ENCODE measurements around the gene NRXN3.

The NRXN3 gene

DNA sequence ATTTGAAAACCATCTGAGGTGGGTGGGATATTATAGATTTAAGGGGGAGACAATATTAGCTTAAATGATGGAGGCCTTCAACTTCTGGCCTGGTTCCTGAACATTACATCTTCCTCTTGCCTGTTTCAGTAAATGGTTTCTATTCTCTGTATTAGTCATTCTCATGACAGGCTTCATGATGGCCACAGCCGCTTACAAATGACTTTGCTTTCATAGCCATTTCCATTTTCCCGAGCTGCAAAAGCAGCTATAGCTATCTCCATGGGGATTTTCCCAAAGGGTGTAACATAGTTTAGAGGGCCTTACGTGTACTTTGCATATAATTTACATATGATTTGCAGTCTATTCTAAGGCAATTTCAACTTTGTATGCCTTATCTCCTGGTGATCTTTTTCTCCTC, 121.8 kb downstream of the NRXN3 start:
- H3K4me3 ChIP-seq (ENCODE audit: low read depth, low read length) = no peak overlapping the region
- TF ChIP-seq, protein P1, sequence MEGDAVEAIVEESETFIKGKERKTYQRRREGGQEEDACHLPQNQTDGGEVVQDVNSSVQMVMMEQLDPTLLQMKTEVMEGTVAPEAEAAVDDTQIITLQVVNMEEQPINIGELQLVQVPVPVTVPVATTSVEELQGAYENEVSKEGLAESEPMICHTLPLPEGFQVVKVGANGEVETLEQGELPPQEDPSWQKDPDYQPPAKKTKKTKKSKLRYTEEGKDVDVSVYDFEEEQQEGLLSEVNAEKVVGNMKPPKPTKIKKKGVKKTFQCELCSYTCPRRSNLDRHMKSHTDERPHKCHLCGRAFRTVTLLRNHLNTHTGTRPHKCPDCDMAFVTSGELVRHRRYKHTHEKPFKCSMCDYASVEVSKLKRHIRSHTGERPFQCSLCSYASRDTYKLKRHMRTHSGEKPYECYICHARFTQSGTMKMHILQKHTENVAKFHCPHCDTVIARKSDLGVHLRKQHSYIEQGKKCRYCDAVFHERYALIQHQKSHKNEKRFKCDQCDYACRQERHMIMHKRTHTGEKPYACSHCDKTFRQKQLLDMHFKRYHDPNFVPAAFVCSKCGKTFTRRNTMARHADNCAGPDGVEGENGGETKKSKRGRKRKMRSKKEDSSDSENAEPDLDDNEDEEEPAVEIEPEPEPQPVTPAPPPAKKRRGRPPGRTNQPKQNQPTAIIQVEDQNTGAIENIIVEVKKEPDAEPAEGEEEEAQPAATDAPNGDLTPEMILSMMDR (IDR thresholded peaks at IDR 0.05; ENCODE audit: borderline replicate concordance, insufficient read depth, low read depth, low read length) = no peak

DNA sequence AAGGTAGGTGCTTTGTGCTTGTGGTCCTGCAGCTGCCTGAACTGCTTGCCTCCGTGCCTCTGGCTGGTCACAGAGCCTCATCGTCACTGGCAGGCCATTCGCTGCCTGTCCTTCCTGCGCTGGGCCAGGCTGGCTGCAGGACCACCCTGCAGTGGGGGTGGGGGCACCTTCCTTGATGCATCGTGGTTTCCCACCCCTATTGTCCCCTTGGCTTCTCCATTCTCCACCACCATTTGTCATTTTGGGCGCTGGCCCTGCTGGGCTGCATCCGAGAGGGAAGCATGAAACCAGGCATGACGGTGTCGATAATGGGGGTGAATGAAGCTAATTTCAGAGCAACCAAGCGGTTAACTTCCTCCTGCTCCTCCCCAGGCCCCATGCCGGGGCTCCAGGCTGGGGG, 127.7 kb downstream of the NRXN3 start:
- TF ChIP-seq, protein P1 (IDR thresholded peaks at IDR 0.05; ENCODE audit: borderline replicate concordance, insufficient read depth, low read depth, low read length) = no peak

DNA sequence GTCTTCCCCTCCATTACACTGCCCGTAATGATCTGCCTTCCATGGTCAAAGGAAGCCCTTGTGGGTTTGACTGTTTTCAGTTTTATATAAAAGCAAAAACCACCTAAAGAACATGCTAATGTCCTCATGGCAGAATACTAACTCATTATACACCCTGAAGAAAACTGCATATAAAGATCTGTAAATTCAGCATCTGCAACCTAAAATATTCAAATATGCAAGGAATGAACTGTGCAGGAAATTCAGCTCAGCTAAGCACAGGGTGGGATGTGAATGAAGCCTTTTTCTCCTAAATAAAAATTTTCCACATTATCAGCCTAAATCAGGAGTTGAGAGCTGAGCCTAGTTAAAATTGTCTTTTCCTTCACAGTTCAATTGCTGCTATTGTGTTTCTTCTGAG, 128.1 kb downstream of the NRXN3 start:
- TF ChIP-seq, protein P1 (IDR thresholded peaks at IDR 0.05; ENCODE audit: borderline replicate concordance, insufficient read depth, low read depth, low read length) = no peak
- no peak overlapping the region for H3K4me3 ChIP-seq (ENCODE audit: low read depth, low read length)

More for the DNA sequence above, 127.7 kb downstream of the NRXN3 start:
- H3K4me3 ChIP-seq (ENCODE audit: low read depth, low read length) = no peak overlapping the region

DNA sequence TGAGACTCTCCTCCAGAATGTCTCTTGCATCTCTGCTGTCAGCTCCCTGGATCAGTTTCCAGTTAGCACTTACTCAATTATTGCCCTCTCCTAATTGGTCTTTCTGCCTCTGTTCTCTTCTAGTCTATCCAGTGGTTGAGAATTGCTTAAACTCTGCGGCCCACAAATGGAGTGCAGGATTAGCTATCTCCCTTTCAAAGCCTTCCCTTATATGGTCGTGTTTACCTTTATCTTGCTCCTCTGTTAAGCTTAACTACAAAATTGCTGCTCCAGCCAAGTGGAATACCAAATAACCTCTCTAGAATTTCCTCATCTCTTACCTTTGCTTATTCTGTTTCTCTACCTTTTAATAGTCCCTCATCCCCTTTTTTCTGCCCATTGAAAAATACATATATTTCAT, 132.7 kb downstream of the NRXN3 start:
- TF ChIP-seq, protein P1 (IDR thresholded peaks at IDR 0.05; ENCODE audit: borderline replicate concordance, insufficient read depth, low read depth, low read length) = no peak
- no peak overlapping the region for H3K4me3 ChIP-seq (ENCODE audit: low read depth, low read length)

DNA sequence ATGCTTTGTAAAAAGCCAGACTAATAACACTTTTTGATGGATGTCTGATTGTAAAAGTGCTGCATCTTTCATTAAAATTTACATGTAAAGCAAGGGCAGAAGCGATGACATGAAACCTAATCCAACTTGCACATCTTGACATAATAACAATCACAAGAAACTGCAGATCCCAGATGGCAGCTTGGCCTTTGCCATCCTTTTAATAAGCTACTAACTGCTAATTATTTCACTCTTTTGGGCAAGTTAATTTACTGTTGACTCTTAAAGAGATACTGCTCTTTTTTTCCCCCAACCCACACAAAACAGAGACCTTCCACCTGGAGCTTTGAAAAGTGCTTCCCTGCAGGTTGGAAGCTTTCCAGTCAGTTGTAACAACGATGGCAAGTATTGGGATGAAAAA, 137.5 kb downstream of the NRXN3 start:
- H3K4me3 ChIP-seq (ENCODE audit: low read depth, low read length) = no peak overlapping the region
- TF ChIP-seq, protein P1 (IDR thresholded peaks at IDR 0.05; ENCODE audit: borderline replicate concordance, insufficient read depth, low read depth, low read length) = no peak

DNA sequence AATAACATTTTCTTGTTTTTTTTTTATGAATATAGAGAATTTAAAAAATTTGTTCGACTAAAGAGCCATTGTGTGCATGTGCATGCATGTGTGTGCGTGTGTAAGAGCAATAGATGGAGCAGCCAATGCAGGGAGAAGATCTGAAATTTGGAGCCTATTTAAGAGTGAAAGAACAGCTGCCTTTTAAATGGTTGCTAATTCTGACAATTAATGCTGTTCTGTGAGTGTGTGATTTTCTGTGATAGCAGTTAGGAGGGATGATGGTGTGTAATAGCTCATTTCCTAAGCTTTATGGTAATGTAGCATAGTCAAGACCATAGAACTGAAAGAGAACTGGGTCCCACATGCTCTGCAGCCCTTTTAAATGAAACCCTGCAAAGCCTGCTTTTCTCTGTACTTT, 137.9 kb downstream of the NRXN3 start:
- TF ChIP-seq, protein P1 (IDR thresholded peaks at IDR 0.05; ENCODE audit: borderline replicate concordance, insufficient read depth, low read depth, low read length) = no peak
- H3K4me3 ChIP-seq (ENCODE audit: low read depth, low read length) = no peak overlapping the region

DNA sequence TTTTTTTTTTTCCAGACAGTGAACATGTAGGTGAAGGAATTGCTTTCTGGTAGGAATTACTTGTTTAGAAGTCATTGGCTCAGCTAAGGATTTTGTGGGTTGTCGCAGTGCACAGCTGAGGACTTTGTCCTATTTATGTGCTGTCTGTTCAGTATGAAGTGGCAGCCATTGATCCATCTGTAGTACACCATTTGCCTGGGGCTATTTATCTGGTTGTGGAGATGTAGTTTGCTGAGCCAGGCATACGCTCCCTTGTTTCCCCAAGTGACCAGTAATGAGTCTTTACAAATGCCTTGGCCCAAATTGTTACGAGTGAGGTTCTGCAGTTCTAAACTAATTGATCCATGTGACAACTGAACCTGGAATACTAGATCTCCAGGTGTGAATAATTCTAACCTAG, 140.1 kb downstream of the NRXN3 start:
- H3K4me3 ChIP-seq (ENCODE audit: low read depth, low read length) = no peak overlapping the region
- TF ChIP-seq, protein P1 (IDR thresholded peaks at IDR 0.05; ENCODE audit: borderline replicate concordance, insufficient read depth, low read depth, low read length) = no peak
